ENCODE data around the gene TTLL8. TPM values are rescaled to one million over a fixed set of nuclear protein-coding genes. Genes with fewer than 3 reads are reported as not detected.

TTLL8 gene
- polyA plus RNA-seq, 1 donor from 2014 or later, result not detected

- TF ChIP-seq SMC3 (conservative IDR thresholded peaks at IDR 0.05; ENCODE audit: poor library complexity) (no peak), EP300 (conservative IDR thresholded peaks at IDR 0.05; ENCODE audit: poor library complexity, severe bottlenecking) (no peak)
- no peak overlapping the region for H3K27ac ChIP-seq (ENCODE audit: low read length)
These were observed 62.0 kb downstream of the TTLL8 start for GRCh38 chr22:49996119-49996517.

GRCh38 chr22:49995361-49996118, 62.6 kb downstream of the TTLL8 start:
- no peaks in the 10 kb centered on the region for H3K9me3 ChIP-seq (ENCODE audit: low read length)
- H3K79me2 ChIP-seq (replicated peaks; ENCODE audit: insufficient read depth, low read length), result no peaks in the 10 kb centered on the region
- no peak overlapping the region for H2AFZ ChIP-seq (ENCODE audit: low read depth, low read length)
- no peak overlapping the region for H3K4me3 ChIP-seq (ENCODE audit: low read length)
- H3K9ac ChIP-seq (ENCODE audit: low read length), result no peak overlapping the region
- H3K9me2 ChIP-seq (ENCODE audit: insufficient read depth, low read length), result no peaks in the 10 kb centered on the region
- H3K36me3 ChIP-seq (ENCODE audit: insufficient read depth, low read length), result no peaks in the 10 kb centered on the region
- no peaks in the 10 kb centered on the region for H3F3A ChIP-seq (ENCODE audit: insufficient read depth, low read length, poor library complexity, severe bottlenecking)
- no peak overlapping the region for H3K4me2 ChIP-seq (ENCODE audit: low read length)
- H4K20me1 ChIP-seq (ENCODE audit: insufficient read depth), result no peaks in the 10 kb centered on the region
- H3K27me3 ChIP-seq (ENCODE audit: insufficient read depth, low read depth, low read length), result peaks cover 9% of the 10 kb centered on the region
- H3K27ac ChIP-seq (ENCODE audit: low read length), result no peak overlapping the region
- TF ChIP-seq EP300 (conservative IDR thresholded peaks at IDR 0.05; ENCODE audit: poor library complexity, severe bottlenecking), result no peak

More at GRCh38 chr22:49996119-49996517, 62.0 kb downstream of the TTLL8 start:
- H3F3A ChIP-seq (ENCODE audit: insufficient read depth, low read length, poor library complexity, severe bottlenecking), result no peaks in the 10 kb centered on the region
- no peaks in the 10 kb centered on the region for H4K20me1 ChIP-seq (ENCODE audit: insufficient read depth)
- H3K9ac ChIP-seq (ENCODE audit: low read length), result no peak overlapping the region
- peaks cover 9% of the 10 kb centered on the region for H3K27me3 ChIP-seq (ENCODE audit: insufficient read depth, low read depth, low read length)
- no peaks in the 10 kb centered on the region for H3K9me3 ChIP-seq (ENCODE audit: low read length)
- no peak overlapping the region for H3K4me3 ChIP-seq (ENCODE audit: low read length)
- H3K9me2 ChIP-seq (ENCODE audit: insufficient read depth, low read length), result no peaks in the 10 kb centered on the region
- no peak overlapping the region for H2AFZ ChIP-seq (ENCODE audit: low read depth, low read length)
- H3K36me3 ChIP-seq (ENCODE audit: insufficient read depth, low read length), result no peaks in the 10 kb centered on the region
- H3K4me2 ChIP-seq (ENCODE audit: low read length), result no peak overlapping the region
- H3K79me2 ChIP-seq (replicated peaks; ENCODE audit: insufficient read depth, low read length), result no peaks in the 10 kb centered on the region

- Histone ChIP-seq H3F3A (ENCODE audit: insufficient read depth, low read length, poor library complexity, severe bottlenecking) (no peaks in the 10 kb centered on the region), H3K79me2 (replicated peaks; ENCODE audit: insufficient read depth, low read length) (no peaks in the 10 kb centered on the region), H3K9ac (ENCODE audit: low read length) (no peak overlapping the region), H3K27me3 (ENCODE audit: insufficient read depth, low read depth, low read length) (peaks cover 3% of the 10 kb centered on the region), H3K4me2 (ENCODE audit: low read length) (no peak overlapping the region), H3K9me3 (ENCODE audit: low read length) (no peaks in the 10 kb centered on the region), H3K27ac (ENCODE audit: low read length) (no peak overlapping the region), H3K36me3 (ENCODE audit: insufficient read depth, low read length) (no peaks in the 10 kb centered on the region), H2AFZ (ENCODE audit: low read depth, low read length) (no peak overlapping the region), H3K4me3 (ENCODE audit: low read length) (no peak overlapping the region), H4K20me1 (ENCODE audit: insufficient read depth) (no peaks in the 10 kb centered on the region), H3K9me2 (ENCODE audit: insufficient read depth, low read length) (no peaks in the 10 kb centered on the region)
- TF ChIP-seq SMC3 (conservative IDR thresholded peaks at IDR 0.05; ENCODE audit: poor library complexity) (no peak), REST (IDR thresholded peaks at IDR 0.05; ENCODE audit: borderline replicate concordance) (no peak), POLR2AphosphoS5 (IDR thresholded peaks at IDR 0.05) (no peak), CTCF (IDR thresholded peaks at IDR 0.05; ENCODE audit: poor library complexity, severe bottlenecking) (no peak), MXI1 (conservative IDR thresholded peaks at IDR 0.05; ENCODE audit: poor library complexity, severe bottlenecking) (no peak), EZH2 (IDR thresholded peaks at IDR 0.05; ENCODE audit: borderline replicate concordance, insufficient read depth, low read length, poor library complexity, severe bottlenecking) (no peak), TAF1 (IDR thresholded peaks at IDR 0.05; ENCODE audit: low read depth) (no peak)
These were observed 63.1 kb downstream of the TTLL8 start for GRCh38 chr22:49995041-49995360.
